Measurements from ENCODE around the gene DNAL1.

DNA sequence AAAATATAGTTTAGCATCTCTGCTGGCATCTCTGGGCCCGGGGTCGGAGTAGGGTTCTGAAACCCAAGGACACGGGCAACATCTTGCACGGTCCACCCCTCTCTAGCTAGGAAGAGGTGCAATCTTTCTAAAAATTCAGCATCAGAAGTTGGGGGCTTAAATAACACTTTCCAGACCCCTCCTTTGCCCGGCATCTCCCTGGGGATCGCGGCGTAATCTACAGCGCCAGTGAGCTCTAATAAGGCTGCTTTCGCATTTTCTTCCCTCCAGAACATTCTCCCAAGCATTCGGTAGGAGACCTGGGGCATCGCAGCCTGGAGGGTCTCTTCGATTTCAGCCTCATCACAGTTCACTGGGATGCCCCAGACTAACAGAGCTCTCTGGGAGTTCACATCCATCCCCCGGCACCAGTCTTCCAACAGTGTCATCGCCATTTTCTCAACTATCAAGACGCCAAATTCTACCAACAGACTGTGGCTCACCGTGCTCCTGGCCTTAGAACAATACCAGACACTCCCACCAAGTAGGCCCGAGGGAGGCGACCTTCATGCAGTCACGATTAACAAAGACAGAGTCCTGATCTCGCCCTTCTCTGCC, 68.5 kb downstream of the DNAL1 start:
- TF ChIP-seq CTCF (IDR thresholded peaks at IDR 0.05): no peak
- no peak for TF ChIP-seq ZFX (IDR thresholded peaks at IDR 0.05; ENCODE audit: borderline replicate concordance)
